GM18517 (cell line): ENCODE measurements around the gene MYOM1.

Experiments
- ATAC-seq: cut with Tn5 transposase; IDR thresholded peaks from one replicate; pipeline ENCODE4 v1.9.1; 2021; ENCODE audit warnings: mild to moderate bottlenecking, moderate library complexity; ENCODE audit not compliant: unreplicated experiment

MYOM1 gene

DNA sequence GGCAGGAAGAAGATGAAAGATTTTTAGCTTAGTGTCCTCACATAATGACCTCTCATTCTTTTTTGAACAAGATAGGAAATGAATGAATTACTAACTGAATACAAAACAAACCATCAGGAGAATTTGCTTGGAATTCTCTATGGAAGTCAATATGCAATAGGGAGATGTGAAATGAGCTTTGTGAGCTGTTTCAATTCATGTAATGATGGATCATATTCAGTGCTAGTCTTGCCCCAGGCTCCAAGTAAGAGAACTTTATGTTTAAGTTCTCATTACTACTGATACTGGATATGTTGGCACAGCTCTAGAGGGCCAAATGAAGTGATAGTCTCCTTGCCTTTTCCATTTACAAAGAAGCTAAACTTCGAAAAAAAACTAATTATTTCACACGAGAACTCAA lies 29.2 kb downstream of the MYOM1 start:
- ATAC-seq: no peak

GRCh38 chr18:3189884-3190283 lies 29.9 kb downstream of the MYOM1 start:
- ATAC-seq: no peak

GRCh38 chr18:3186678-3187658 lies 32.8 kb downstream of the MYOM1 start:
- ATAC-seq: no peak

- no peak for ATAC-seq
Observed at GRCh38 chr18:3184275-3184963, 35.3 kb downstream of the MYOM1 start.

- ATAC-seq: no peak
Observed at GRCh38 chr18:3183103-3183717, 36.6 kb downstream of the MYOM1 start.

- no peak for ATAC-seq
Observed at GRCh38 chr18:3180325-3180724, 39.4 kb downstream of the MYOM1 start.

GRCh38 chr18:3179430-3180089 lies 40.2 kb downstream of the MYOM1 start:
- peak; percentile 50 for ATAC-seq

GRCh38 chr18:3177902-3178687 lies 41.7 kb downstream of the MYOM1 start:
- peak; percentile 92 for ATAC-seq

- ATAC-seq: no peak
Observed at GRCh38 chr18:3175195-3175758, 44.5 kb downstream of the MYOM1 start.

DNA sequence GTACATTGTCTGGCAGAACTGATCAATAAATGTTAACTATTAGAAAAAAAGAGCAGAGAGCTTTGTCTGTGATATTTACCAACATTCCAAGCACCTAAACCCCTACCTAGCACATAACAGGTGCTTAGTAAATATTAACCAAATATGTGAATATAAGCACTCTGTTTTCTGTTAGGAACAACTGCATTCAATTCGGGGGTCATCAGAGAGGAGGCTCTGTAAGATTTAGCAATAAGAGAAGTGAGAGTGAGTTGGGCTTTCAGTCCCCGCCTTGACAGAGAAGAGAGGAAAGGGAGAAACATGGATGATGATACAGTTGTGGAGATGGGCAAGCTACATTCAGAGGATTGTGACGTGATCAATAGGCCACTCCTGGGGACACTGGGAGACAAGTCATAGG lies 47.7 kb downstream of the MYOM1 start:
- ATAC-seq: no peak

GRCh38 chr18:3171631-3172030 lies 48.1 kb downstream of the MYOM1 start:
- no peak for ATAC-seq

GRCh38 chr18:3170441-3171161 lies 49.2 kb downstream of the MYOM1 start:
- no peak for ATAC-seq

- ATAC-seq: no peak
Observed at GRCh38 chr18:3164381-3164780, 55.4 kb downstream of the MYOM1 start.

DNA sequence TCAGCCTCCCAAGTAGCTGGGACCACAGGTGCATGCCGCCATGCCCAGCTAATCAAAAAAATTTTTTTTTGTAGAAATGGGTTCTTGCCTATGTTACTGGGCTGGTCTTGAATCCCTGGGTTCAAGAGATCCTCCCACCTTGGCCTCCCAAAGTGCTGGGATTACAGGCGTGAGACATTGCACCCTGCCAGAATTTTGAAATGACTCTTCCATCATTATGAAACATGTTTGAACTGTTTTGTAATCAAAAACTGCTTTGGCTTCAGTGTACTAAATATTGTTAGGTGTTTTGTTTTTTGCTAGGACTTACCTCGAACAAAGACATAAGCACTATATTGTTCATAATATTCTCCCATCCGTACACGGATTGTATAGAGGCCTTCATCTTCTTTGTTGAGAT lies 55.8 kb downstream of the MYOM1 start:
- ATAC-seq: no peak

GRCh38 chr18:3162181-3162580 lies 57.6 kb downstream of the MYOM1 start:
- ATAC-seq: no peak

DNA sequence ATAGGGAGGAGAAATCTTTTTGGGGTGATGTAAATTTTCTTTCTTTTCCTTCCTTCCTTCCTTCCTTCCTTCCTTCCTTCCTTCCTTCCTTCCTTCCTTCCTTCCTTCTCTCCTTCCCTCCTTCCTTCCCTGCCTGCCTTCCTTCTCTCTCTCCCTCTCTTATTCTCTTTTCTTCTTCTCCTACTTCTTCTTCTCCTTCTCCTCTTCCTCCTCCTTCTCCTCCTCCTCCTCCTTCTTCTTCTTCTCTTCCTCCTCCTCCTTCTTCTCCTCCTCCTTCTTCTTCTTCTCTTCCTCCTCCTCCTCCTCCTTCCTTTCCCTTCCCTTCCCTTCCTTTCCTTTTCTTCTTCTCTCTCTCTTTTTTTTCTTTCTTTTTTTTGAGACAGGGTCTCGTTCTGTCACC lies 59.9 kb downstream of the MYOM1 start:
- ATAC-seq: no peak

- no peak for ATAC-seq
Observed at GRCh38 chr18:3157606-3158005, 62.2 kb downstream of the MYOM1 start.

- ATAC-seq: no peak
Observed at GRCh38 chr18:3157086-3157485, 62.7 kb downstream of the MYOM1 start.

DNA sequence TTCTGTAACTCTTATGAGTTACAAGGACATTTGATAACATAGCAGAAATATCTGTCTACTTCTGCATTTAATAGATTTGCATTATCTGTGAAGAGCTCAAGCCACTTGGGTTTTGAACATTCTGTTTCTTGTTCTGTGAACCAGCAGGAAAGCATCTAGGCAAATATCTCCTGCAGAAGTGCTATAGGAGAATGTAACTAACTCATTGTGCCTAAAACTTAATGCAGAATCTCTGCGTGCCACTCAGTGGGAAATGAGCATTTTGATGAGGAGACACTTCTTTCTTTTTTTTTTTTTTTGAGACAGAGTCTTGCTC lies 63.5 kb downstream of the MYOM1 start:
- ATAC-seq: no peak

DNA sequence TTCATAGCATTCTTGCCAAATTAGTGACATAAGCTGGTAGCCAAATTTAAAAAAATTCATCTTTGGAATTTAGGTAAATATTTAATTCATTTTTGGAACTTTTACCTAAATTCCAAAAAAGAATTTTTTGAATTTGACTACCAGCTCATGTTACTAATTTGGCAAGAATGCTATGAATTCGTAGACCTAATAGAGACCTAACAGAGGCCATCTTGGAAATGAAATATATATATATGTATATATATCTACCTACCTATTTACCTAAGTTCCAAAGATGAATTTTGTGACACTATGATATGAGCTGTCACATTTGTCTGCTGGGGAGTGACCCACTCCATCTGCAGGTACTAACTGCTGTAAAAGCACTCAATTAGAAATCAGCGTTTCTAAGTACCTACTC lies 65.6 kb downstream of the MYOM1 start:
- no peak for ATAC-seq
